Epithelial cell of prostate (primary cell): ENCODE results near the gene CPN1.

ENCODE experiments used
- DNase-seq: peaks from one replicate; pipeline ENCODE4 v3.0.0-alpha.2; 2011; ENCODE audit warnings: low read depth, low spot score
- H3K27ac ChIP-seq: fragments of 450-650 bp; 2 replicates; pipeline ENCODE4 v1.5.1; 2017; ENCODE audit warnings: mild to moderate bottlenecking

The CPN1 gene

GRCh38 chr10:100000109-100000644, 81.5 kb downstream of the CPN1 start:
- no peak for DNase-seq
- H3K27ac ChIP-seq: no peak overlapping the region

- H3K27ac ChIP-seq: no peak overlapping the region
- no peak for DNase-seq
Observed at GRCh38 chr10:99999319-100000108, 82.2 kb downstream of the CPN1 start.

GRCh38 chr10:99998889-99999288, 82.8 kb downstream of the CPN1 start:
- no peak for DNase-seq
- no peak overlapping the region for H3K27ac ChIP-seq

- H3K27ac ChIP-seq: no peak overlapping the region
- DNase-seq: no peak
Observed at GRCh38 chr10:99996671-99997648, 84.7 kb downstream of the CPN1 start.

- DNase-seq: no peak
- no peak overlapping the region for H3K27ac ChIP-seq
Observed at GRCh38 chr10:99995713-99996112, 86.0 kb downstream of the CPN1 start.

GRCh38 chr10:99995269-99995668, 86.4 kb downstream of the CPN1 start:
- DNase-seq: no peak
- no peak overlapping the region for H3K27ac ChIP-seq

- DNase-seq: no peak
- no peak overlapping the region for H3K27ac ChIP-seq
Observed at GRCh38 chr10:99994801-99995200, 86.9 kb downstream of the CPN1 start.

- no peak overlapping the region for H3K27ac ChIP-seq
- no peak for DNase-seq
Observed at GRCh38 chr10:99993701-99994689, 87.7 kb downstream of the CPN1 start.
